ENCODE measurements around the gene CRYGC. TPM values are rescaled to one million over a fixed set of nuclear protein-coding genes. Genes with fewer than 3 reads are reported as not detected.
"Not testable (repeated sequence)": the region's sequence is repeated elsewhere in the genome, so short reads cannot be mapped to it uniquely, and the experiment has no call there.

The CRYGC gene
- total RNA-seq, 1 donor from 2014 or later, result not detected

DNA sequence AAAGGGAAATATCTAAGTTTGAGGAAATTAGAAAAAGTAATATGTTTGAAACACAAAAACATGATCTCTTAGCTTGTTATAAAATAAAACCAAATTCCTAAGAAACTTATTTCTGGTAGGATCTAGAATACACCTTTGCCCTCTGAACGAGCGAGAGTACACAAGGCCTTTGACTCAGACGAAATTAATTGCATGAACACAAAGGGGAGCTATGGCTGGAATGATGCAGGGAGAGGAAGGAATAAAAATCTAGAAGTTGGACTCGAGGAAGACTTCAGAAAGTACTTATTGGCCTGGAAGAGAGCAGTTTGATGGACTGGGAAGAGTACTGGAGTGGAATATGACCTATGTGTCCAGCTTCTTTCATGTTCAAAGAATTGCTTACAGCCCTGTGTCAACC, 4.4 kb downstream of the CRYGC start:
- H3K27me3 ChIP-seq, result peaks cover 35% of the 10 kb centered on the region
- DNase-seq (no peak), ATAC-seq (no peak)
- no peak overlapping the region for H3K27ac ChIP-seq
- no peaks in the 10 kb centered on the region for H3K36me3 ChIP-seq
- H3K9me3 ChIP-seq, result no peaks in the 10 kb centered on the region
- TF ChIP-seq CTCF (IDR thresholded peaks at IDR 0.05), result no peak
- intact Hi-C loops (cut with DNase I), result no loop called here
- H3K4me3 ChIP-seq, result no peak overlapping the region
- H3K4me1 ChIP-seq, result no peaks in the 10 kb centered on the region

GRCh38 chr2:208124013-208124715, 5.5 kb downstream of the CRYGC start, which contains the start of gene CRYGD:
Gene CRYGD, minus strand, starts transcription at chr2:208124524. Its CDS starts 51 bp downstream, at chr2:208124473.
- DNase-seq; intact Hi-C loops (cut with DNase I); H3K4me3 ChIP-seq; H3K27ac ChIP-seq; H3K36me3 ChIP-seq; H3K9me3 ChIP-seq; H3K4me1 ChIP-seq: not testable (repeated sequence)
- H3K27me3 ChIP-seq, result peaks cover 35% of the 10 kb centered on the region
- peak; percentile 61 for ATAC-seq

DNA sequence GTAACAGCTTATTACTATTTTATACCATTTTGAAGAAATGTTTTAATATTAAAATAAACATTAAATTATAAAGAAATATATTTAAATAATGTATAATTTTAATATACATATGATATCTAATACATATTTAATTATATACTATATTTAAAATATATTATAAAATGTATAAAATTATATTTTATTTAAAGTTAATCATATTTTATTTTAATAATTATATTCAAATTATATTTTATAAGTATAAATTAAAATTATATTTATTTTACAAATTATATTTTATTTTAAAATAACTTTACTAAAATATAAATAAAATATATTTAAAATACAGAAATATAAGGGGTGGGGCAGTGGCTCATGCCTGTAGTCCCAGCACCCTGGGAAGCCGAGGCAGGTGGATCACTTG, 7.4 kb downstream of the CRYGC start:
- H3K27me3 ChIP-seq, result peaks cover 35% of the 10 kb centered on the region
- no peak overlapping the region for H3K27ac ChIP-seq
- intact Hi-C loops (cut with DNase I), result no loop called here
- H3K4me3 ChIP-seq, result no peak overlapping the region
- H3K9me3 ChIP-seq, result no peaks in the 10 kb centered on the region
- H3K36me3 ChIP-seq, result no peaks in the 10 kb centered on the region
- ATAC-seq (no peak), DNase-seq (no peak)
- TF ChIP-seq CTCF (IDR thresholded peaks at IDR 0.05), result no peak
- no peaks in the 10 kb centered on the region for H3K4me1 ChIP-seq

DNA sequence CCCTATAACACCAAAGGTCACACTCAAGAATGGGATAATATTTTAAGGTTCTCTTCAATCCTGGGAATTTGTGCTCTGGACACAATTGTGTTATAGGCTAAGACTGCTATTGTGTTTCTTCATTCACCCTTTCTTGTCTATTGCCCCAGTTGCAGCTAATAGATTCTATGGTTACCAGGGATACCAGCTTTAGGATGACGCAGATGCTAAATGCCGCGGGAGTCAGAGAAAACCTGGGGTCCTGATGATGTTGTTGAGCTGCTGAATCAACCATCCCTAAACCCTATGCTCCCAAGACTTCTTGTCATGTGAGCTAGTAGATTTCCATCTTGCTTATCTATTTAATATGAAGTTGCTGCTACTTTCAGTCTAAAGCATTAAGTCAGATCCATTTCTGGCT, 10.7 kb downstream of the CRYGC start:
- TF ChIP-seq CTCF (IDR thresholded peaks at IDR 0.05), result no peak
- H3K9me3 ChIP-seq, result no peaks in the 10 kb centered on the region
- H3K4me1 ChIP-seq, result no peaks in the 10 kb centered on the region
- H3K27ac ChIP-seq, result no peak overlapping the region
- H3K36me3 ChIP-seq, result no peaks in the 10 kb centered on the region
- no peak overlapping the region for H3K4me3 ChIP-seq
- ATAC-seq, result no peak
- peaks cover 14% of the 10 kb centered on the region for H3K27me3 ChIP-seq
- no peak for DNase-seq
- intact Hi-C loops (cut with DNase I), result no loop called here

DNA sequence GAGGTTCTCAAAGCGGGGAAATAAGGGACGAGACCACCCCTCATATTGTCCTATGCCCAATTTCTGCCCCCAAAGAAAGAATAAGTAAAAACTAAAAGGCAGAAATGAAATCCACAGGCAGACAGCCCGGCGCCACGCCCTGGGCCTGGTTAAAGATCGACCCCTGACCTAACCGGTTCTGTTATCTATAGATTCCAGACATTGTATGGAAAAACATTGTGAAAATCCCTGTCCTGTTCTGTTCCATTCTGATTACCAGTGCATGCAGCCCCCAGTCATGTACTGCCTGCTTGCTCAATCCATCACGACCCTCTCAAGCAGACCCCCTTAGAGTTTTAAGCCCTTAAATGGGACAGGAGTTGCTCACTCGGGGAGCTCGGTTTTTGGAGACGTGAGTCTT, 12.2 kb downstream of the CRYGC start:
- intact Hi-C loops (cut with DNase I); H3K9me3 ChIP-seq; H3K27me3 ChIP-seq; H3K27ac ChIP-seq; DNase-seq; H3K36me3 ChIP-seq; H3K4me3 ChIP-seq; H3K4me1 ChIP-seq; ATAC-seq: not testable (repeated sequence)

DNA sequence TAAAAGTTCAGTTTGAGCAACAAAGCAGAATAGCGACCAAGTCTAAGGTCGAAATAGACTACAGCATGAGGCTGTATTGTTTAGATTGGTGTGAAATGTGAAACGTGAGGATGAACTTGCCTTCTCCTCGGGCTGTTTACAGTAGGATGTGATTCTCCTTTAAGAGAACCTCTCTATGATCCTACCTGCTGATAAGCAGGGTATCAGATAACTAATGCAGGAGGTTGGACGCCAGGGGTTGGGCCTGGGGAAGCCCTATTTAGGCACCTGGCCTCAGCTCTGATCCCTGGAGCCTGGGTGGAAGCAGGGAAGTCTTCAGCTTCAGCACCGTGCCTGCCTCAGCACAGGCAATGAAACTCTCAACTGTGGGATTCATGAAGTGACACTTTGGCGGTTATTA, 16.7 kb downstream of the CRYGC start:
- Histone ChIP-seq H3K9me3 (no peaks in the 10 kb centered on the region), H3K27ac (no peak overlapping the region), H3K4me3 (no peak overlapping the region), H3K36me3 (no peaks in the 10 kb centered on the region), H3K4me1 (no peaks in the 10 kb centered on the region), H3K27me3 (no peaks in the 10 kb centered on the region)
- intact Hi-C loops (cut with DNase I), result no loop called here
- no peak for TF ChIP-seq CTCF (IDR thresholded peaks at IDR 0.05)
- DNase-seq (no peak), ATAC-seq (no peak)

DNA sequence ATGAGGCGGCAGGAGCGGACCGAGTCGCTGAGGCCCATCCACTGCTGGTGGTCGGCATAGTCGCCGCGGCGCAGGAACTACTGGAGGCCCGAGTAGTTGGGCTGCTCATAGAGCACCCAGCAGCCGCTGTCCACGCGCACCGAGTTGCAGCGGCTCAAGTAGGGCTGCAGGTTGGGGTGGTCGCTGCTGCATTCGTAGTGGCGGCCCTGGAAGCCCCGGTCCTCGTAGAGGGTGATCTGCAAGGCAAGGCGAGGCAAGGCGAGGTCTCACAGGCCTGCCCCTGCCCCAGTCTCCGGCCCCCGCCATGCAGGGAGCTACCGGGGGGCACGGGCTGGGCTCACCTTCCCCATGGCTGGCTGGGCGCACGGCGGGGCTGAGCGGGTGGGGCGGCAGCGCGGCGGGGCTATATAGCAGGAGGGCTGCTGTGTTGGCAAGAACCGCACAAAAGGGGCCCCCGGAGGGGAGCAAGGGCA, 17.3 kb downstream of the CRYGC start:
- intact Hi-C loops (cut with DNase I); H3K36me3 ChIP-seq; DNase-seq; H3K4me1 ChIP-seq; H3K9me3 ChIP-seq; H3K4me3 ChIP-seq; H3K27ac ChIP-seq; H3K27me3 ChIP-seq: not testable (repeated sequence)
- peak; percentile 24 for ATAC-seq
